Forelimb muscle (tissue), 1 donor: ENCODE measurements around the gene SETDB2. TPM values are rescaled to one million over a fixed set of nuclear protein-coding genes. Genes with fewer than 3 reads are reported as not detected.
A peak's percentile ranks its signal among the peaks of the same experiment; 100 is the strongest.

ENCODE experiments used
- DNase-seq: peaks from one replicate; pipeline ENCODE4 v3.0.0-alpha.2; 2013; ENCODE audit warnings: low read depth
- polyA plus RNA-seq: library from polyadenylated mRNA; unstranded; fragments of 120-200 nt; gene quantifications from one replicate; pipeline ENCODE4 v1.2.1, GENCODE V29; 2013; ENCODE audit not compliant: insufficient read length

SETDB2 gene
- polyA plus RNA-seq, 1 donor = 8.1 TPM

- DNase-seq = no peak
Measured at GRCh38 chr13:49428041-49428763, 15.9 kb upstream of the SETDB2 start.

GRCh38 chr13:49429121-49429520 lies 15.0 kb upstream of the SETDB2 start:
- DNase-seq = no peak

- DNase-seq = peak; percentile 72
Measured at GRCh38 chr13:49435992-49436391, 8.1 kb upstream of the SETDB2 start.

GRCh38 chr13:49436890-49437289 lies 7.2 kb upstream of the SETDB2 start:
- DNase-seq = peak; percentile 43

- DNase-seq = no peak
Measured at GRCh38 chr13:49437705-49438104, 6.4 kb upstream of the SETDB2 start.

GRCh38 chr13:49439609-49440008 lies 4.5 kb upstream of the SETDB2 start:
- no peak for DNase-seq

- no peak for DNase-seq
Measured at GRCh38 chr13:49441312-49441711, 2.8 kb upstream of the SETDB2 start.

GRCh38 chr13:49441846-49442245 lies 2.2 kb upstream of the SETDB2 start:
- no peak for DNase-seq

GRCh38 chr13:49443357-49443703 lies 744 bp upstream of the SETDB2 start:
- DNase-seq = no peak

- DNase-seq = no peak
Measured at GRCh38 chr13:49444524-49445395, 686 bp downstream of the SETDB2 start.

GRCh38 chr13:49446473-49446872 lies 2.4 kb downstream of the SETDB2 start:
- no peak for DNase-seq

GRCh38 chr13:49448753-49449152 lies 4.7 kb downstream of the SETDB2 start:
- no peak for DNase-seq

- DNase-seq = no peak
Measured at GRCh38 chr13:49450105-49450819, 6.2 kb downstream of the SETDB2 start.

- DNase-seq = no peak
Measured at GRCh38 chr13:49452725-49453457, 8.8 kb downstream of the SETDB2 start.

GRCh38 chr13:49453465-49453864 lies 9.4 kb downstream of the SETDB2 start:
- DNase-seq = no peak

GRCh38 chr13:49454388-49455006 lies 10.4 kb downstream of the SETDB2 start:
- no peak for DNase-seq

- DNase-seq = no peak
Measured at GRCh38 chr13:49455007-49455398, 10.9 kb downstream of the SETDB2 start.

- no peak for DNase-seq
Measured at GRCh38 chr13:49456156-49456555, 12.1 kb downstream of the SETDB2 start.

GRCh38 chr13:49457221-49457620 lies 13.1 kb downstream of the SETDB2 start:
- DNase-seq = no peak

GRCh38 chr13:49459580-49459979 lies 15.5 kb downstream of the SETDB2 start:
- no peak for DNase-seq

- DNase-seq = no peak
Measured at GRCh38 chr13:49464085-49464484, 20.0 kb downstream of the SETDB2 start.
